ENCODE measurements around the gene UBC. TPM values are rescaled to one million over a fixed set of nuclear protein-coding genes. Genes with fewer than 3 reads are reported as not detected.

Gene UBC
- total RNA-seq, 1 experiment from 2014 or later, result 523 TPM

- Histone ChIP-seq H3K4me1 (ENCODE audit: insufficient read depth, low read length) (no peaks in the 10 kb centered on the region), H3K14ac (ENCODE audit: insufficient read depth, low read length) (no peak overlapping the region), H4K8ac (replicated peaks; ENCODE audit: insufficient read length, low read depth, low read length) (no peak overlapping the region), H3K4ac (ENCODE audit: low read depth, low read length) (no peak overlapping the region), H2BK12ac (ENCODE audit: insufficient read length, low read depth, low read length) (no peak overlapping the region), H3K79me1 (ENCODE audit: insufficient read depth, low read depth, low read length, poor library complexity, severe bottlenecking) (no peaks in the 10 kb centered on the region), H3K9ac (ENCODE audit: extremely low read depth, insufficient read length, low read length) (no peak overlapping the region), H3K18ac (ENCODE audit: insufficient read length, low read depth, low read length) (no peak overlapping the region), H4K5ac (ENCODE audit: insufficient read length, low read depth, low read length) (no peak overlapping the region), H2BK120ac (ENCODE audit: low read depth, low read length, poor library complexity, severe bottlenecking) (no peak overlapping the region), H2AK5ac (ENCODE audit: insufficient read length, low read length) (no peak overlapping the region), H3K4me2 (ENCODE audit: insufficient read depth, insufficient read length, low read length) (no peak overlapping the region), H2BK20ac (ENCODE audit: low read depth, low read length, poor library complexity, severe bottlenecking) (no peak overlapping the region), H3K79me2 (ENCODE audit: insufficient read depth, low read length) (no peaks in the 10 kb centered on the region), H2BK15ac (ENCODE audit: low read depth, low read length) (no peak overlapping the region), H2AFZ (ENCODE audit: low read length) (no peak overlapping the region), H3K23ac (ENCODE audit: insufficient read length, low read depth, low read length) (no peak overlapping the region), H3K27me3 (ENCODE audit: insufficient read depth, low read length) (no peaks in the 10 kb centered on the region), H3K27ac (ENCODE audit: insufficient read length, low read depth, low read length) (no peak overlapping the region), H3K56ac (ENCODE audit: insufficient read length, low read depth, low read length) (no peak overlapping the region), H3T11ph (ENCODE audit: low read length) (no peak overlapping the region), H4K20me1 (ENCODE audit: control insufficient read depth, insufficient read depth, insufficient read length) (no peaks in the 10 kb centered on the region), H4K91ac (ENCODE audit: insufficient read length, low read depth, low read length) (no peak overlapping the region), H3K23me2 (ENCODE audit: insufficient read length, low read depth, low read length, poor library complexity, severe bottlenecking) (no peaks in the 10 kb centered on the region), H2BK5ac (ENCODE audit: insufficient read length, low read length) (no peak overlapping the region), H3K9me3 (ENCODE audit: control insufficient read depth, low read depth, low read length) (no peaks in the 10 kb centered on the region)
- Mint-ChIP-seq H3K27ac (no peak overlapping the region), H3K9me3 (no peaks in the 10 kb centered on the region), H3K4me1 (no peaks in the 10 kb centered on the region), H3K27me3 (ENCODE audit: low read depth) (no peaks in the 10 kb centered on the region), H3K4me3 (no peak overlapping the region), H3K36me3 (ENCODE audit: insufficient read depth in 1 of 3, low read depth in 3 of 3) (peaks cover 35 to 89% (median 69%) of the 10 kb centered on the region in 3 experiments)
- no CpG with 5 or more reads among the region's 8 CpGs for WGBS (ENCODE audit: extremely low coverage, insufficient read length, low lambda C conversion rate)
- no peak for TF ChIP-seq CTCF (conservative IDR thresholded peaks at IDR 0.05)
- no peak for DNase-seq
These were observed 48.8 kb upstream of the UBC start for GRCh38 chr12:124963211-124963610.

Measured in H9 (cell line).